HL-60/S4 treated with phorbol 12-myristate 13-acetate at 8.2 ng/mL for 4 days and 3 days (cell line): ENCODE measurements around the gene METTL8.

Source experiments
- in situ Hi-C: fragments of 300-500 bp; cut with MboI; formaldehyde crosslinking; loops from 2 replicates; pipeline ENCODE4 v1.15.0; 2022; ENCODE audit warnings: low sequenced_read_pairs

The METTL8 gene

GRCh38 chr2:171348056-171348455 lies 85.7 kb downstream of the METTL8 start:
- in situ Hi-C loops: no loop called here

- in situ Hi-C loops: no loop called here
Measured at GRCh38 chr2:171347591-171348032, 86.2 kb downstream of the METTL8 start.

- in situ Hi-C loops: no loop called here
Measured at GRCh38 chr2:171346723-171347557, 86.8 kb downstream of the METTL8 start.

DNA sequence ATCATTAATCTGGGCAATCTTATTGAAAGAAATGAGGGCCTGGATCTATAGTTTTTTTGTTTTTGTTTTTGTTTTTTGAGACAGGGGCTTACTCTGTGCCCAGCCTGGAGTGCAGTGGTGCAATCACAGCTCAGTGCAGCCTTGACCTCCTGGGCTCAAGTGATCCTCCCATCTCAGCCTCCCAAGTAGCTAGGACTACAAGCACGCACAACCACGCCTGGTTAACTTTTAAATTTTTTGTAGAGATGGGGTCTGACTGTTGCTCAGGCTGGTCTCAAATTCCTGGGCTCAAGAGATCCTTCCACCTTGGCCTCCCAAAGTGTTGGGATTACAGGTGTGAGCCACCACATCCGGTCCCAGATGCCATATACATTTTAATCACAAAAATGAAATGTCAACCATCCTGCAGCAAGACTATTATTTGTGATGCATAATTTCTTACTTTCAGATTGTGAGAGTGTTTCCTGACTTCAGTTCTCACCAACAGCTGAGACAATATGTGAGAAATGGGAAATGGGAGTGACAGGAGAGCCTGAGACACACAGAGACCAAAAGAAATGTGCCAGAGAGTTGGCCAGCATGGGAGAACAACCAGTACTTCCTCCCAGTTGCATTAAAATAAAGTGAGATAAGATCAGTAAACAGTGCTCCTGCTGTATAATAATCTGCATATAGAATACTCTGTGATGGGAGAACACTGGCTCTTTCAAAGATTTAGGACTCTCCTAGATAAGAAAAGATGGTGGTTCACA lies 87.6 kb downstream of the METTL8 start:
- in situ Hi-C loops: no loop called here

DNA sequence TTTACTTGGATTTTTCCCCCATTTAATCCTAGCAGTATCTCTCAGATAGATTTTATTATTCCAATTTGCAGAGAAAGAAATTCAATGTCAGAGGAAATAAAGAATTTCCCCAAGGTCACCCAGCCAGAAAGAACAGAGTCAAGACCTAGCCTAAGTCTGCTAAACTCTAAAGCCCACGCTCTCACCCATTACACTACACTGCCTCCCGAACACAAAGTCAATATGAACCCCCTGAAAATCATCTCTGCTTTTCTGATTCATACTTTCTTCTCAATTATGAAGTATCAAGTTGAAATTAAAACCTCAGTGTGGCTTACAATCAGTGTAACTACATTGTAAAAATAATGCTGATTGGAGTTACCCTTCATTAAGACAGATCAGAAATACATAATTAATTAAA lies 89.6 kb downstream of the METTL8 start:
- in situ Hi-C loops: no loop called here

GRCh38 chr2:171342067-171342413 lies 91.8 kb downstream of the METTL8 start:
- in situ Hi-C loops: no loop called here

DNA sequence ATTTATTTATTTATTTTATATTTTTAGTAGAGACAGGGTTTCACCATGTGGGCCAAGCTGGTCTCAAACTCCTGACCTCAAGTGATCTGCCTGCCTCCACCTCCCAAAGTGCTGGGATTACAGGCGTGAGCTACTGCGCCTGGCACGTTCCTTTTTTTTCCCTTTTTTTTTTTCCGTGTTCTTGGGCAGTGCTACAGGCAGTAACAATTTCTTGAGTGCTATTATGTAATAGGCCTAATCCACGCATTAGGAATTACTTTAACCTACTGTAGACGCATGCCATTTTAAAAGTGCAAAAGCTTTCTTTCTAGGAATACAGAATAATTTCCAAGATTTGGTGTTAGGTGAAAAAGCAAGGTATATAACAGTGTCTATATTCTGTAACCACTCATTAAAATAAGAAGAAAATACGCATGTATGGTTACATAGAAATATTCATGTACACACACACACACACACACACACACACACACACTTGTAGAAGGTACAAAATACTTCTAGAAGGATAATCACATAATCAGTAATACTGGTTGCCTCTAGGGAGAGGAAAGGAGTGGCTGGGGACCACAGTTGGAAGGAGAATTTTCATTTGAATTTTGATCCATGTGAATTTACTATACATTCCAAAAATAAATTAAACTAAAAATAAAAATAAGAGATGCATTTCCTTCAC lies 92.3 kb downstream of the METTL8 start:
- in situ Hi-C loops: no loop called here

DNA sequence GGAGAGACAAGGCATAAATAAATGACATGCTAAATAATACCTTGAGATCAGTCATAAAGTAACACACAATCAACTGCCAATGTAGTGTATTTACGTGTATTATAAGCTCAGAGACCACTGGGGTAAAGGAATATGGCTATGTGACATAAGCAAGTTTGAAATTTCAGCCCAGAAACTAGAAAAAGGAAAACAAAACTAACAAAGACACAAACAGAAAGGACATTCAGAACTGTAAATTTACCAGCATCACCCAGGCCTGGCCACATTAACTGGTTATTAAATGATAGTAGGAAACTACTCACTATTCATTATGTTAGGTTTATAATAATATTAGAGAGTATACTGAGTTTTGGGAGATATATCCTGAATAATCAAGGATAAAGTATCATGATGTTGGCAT lies 98.8 kb downstream of the METTL8 start:
- in situ Hi-C loops: no loop called here

DNA sequence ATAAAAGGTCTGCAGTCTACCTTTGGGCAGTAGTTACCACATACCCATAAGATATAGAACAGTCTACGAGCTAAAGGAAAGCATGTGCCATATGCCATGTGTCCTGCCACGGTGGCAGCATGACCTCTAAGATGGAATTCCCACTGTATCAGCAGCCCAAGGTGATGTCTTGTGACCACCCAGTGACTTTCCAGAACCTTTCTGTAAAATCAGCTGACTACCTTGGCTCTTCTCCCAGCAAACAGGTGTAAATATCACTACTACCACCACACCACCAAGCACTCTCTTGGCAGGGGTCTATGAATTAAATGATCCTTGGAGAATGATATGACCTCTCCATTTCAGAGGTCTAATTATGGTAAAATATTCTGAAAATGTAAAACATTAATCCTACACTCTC lies 99.6 kb downstream of the METTL8 start:
- in situ Hi-C loops: no loop called here

DNA sequence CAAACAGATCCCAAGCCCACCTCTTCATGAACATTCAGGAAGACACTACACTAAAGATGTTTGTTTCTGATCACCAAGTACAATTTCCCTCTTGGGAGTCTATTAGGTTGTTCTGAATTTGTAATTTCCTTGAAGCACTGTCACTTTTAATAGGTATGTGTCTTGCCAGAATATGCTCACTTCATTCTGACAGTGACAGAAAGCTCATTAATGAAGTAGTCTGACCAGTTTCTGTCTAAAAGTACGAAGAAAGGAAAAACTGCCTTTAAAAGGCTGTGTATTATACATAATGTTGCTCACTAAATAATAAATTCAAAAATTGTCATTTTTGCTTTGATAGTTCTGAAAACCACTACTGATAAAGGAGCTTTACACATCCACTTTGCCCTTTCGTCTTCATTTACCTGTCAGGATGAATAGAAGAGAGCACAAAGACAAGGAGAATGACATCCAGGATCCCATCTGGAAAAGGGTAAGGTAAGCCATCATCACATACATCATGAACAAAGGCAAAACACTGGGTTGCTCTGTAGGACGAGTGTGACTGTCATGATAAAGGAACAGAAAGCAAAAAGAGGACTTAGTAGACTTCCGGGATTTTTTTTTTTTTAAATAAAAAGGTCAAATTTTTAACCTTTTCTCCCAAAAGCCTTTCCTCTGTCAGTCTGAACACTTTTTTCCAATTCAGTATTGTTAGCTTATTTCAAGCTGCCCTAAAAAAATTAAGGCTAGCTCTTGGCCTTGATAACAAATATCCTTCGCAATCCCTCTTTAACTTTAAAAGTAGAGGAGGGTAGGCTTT lies 103.4 kb downstream of the METTL8 start:
- in situ Hi-C loops: no loop called here

DNA sequence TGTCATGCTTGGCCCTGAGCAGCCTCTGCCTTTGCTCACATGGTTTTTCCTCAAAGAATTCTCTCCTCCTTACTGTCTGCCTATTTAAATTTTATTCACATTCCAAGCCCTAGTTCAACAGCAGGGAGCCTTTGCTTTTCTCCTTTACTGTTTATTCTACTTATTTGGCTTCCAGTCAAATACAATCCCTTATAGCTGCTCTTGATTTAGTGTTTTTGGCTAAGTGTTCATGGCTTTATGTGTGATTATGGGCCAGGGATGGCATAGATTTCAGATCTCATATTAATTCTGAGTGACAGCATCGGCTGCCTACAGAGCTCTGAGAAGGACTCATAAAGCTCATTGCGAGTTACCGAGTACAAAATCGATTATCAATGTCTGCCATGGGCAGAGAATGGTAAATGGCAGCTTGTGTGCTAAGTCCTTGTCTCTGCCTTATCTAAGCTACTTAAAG lies 106.7 kb downstream of the METTL8 start:
- in situ Hi-C loops: no loop called here

- in situ Hi-C loops: no loop called here
Measured at GRCh38 chr2:171325886-171326585, 107.8 kb downstream of the METTL8 start.

- in situ Hi-C loops: no loop called here
Measured at GRCh38 chr2:171323971-171324528, 109.7 kb downstream of the METTL8 start.

DNA sequence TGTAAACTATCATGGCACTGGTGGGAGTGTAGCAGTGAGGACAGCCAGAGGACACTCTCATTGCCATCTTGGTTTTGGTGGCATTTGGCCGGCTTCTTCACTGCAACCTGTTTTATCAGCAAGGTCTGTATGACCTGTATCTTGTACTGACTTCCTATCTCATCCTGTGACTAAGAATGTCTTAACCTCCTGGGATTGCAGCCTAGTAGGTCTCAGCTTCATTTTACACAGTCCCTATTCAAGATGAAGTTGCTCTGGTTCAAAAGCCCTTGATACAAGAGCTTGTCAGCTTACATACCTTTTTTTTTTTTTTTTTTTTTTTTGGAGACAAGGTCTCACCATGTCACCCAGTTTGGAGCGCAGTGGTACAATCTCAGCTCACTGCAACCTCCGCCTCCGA lies 110.9 kb downstream of the METTL8 start:
- in situ Hi-C loops: no loop called here

- in situ Hi-C loops: no loop called here
Measured at GRCh38 chr2:171320731-171321130, 113.1 kb downstream of the METTL8 start.

GRCh38 chr2:171320208-171320621 lies 113.6 kb downstream of the METTL8 start:
- in situ Hi-C loops: no loop called here

GRCh38 chr2:171319164-171319810 lies 114.5 kb downstream of the METTL8 start:
- in situ Hi-C loops: no loop called here

- in situ Hi-C loops: no loop called here
Measured at GRCh38 chr2:171318463-171318934, 115.3 kb downstream of the METTL8 start.

DNA sequence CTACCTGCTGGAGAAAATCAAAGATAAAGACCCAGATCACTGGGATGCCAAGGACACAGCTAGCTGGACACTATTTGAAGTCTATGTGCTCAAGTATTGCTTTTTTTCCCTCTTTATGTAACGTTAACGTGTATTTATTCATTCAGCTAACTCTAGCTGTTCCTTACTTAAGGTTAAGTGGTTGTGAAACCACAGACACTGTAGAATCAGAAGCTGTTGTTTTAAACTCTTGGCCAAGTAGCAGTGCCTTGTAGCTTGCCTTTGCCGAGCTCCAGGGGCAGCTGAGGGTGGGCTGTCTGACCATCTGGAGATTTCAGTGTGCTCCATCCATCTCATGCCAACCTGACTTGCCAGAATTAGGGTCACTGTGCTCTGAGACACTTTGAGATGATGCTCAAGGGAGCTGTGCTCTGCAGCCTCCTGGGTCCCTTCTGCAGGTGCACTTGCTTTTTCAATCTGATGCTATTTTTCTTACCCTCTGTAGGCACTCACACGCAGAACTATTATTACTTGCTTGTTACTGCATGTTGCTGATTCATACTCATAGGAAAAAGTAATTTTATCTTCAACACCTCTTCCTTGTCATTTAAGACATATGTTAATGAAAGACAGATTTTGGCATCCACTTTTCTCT lies 116.2 kb downstream of the METTL8 start:
- in situ Hi-C loops: no loop called here
